Large intestine (tissue), 3 donors: ENCODE data around the gene MAPK1. TPM values are rescaled to one million over a fixed set of nuclear protein-coding genes. Genes with fewer than 3 reads are reported as not detected.
"Not testable (repeated sequence)": the region's sequence is repeated elsewhere in the genome, so short reads cannot be mapped to it uniquely, and the experiment has no call there.

Experiments used
- DNase-seq, 2 donors: peaks; one replicate each; pipeline versions ENCODE4 v3.0.0 to v3.0.0-alpha.2; 2013
- H3K27ac ChIP-seq: one replicate; pipeline ENCODE4 v1.5.1; 2013; ENCODE audit warnings: low read length
- H3K27me3 ChIP-seq: 2 replicates; pipeline ENCODE4 v1.6.1; 2013; ENCODE audit warnings: low read length; ENCODE audit not compliant: control insufficient read depth, insufficient read depth
- H3K36me3 ChIP-seq: 2 replicates; pipeline ENCODE4 v1.6.1; 2013; ENCODE audit warnings: low read length; ENCODE audit not compliant: control insufficient read depth, insufficient read depth
- H3K4me1 ChIP-seq: one replicate; pipeline ENCODE4 v1.6.1; 2013; ENCODE audit warnings: low read length; ENCODE audit not compliant: control insufficient read depth, insufficient read depth
- H3K4me3 ChIP-seq: one replicate; pipeline ENCODE4 v1.5.1; 2013; ENCODE audit warnings: low read length
- H3K9me3 ChIP-seq: one replicate; pipeline ENCODE4 v1.6.1; 2013; ENCODE audit warnings: mild to moderate bottlenecking, low read depth, low read length, moderate library complexity; ENCODE audit not compliant: control insufficient read depth
- WGBS: methylation state at CpG from one replicate; pipeline ENCODE4 v1.1.5; 2013; ENCODE audit warnings: low lambda C conversion rate; ENCODE audit not compliant: insufficient coverage; 5-methylcytosine and 5-hydroxymethylcytosine counted together
- polyA plus RNA-seq: library from polyadenylated mRNA; unstranded; fragments of 120-200 nt; gene quantifications from one replicate; pipeline ENCODE4 v1.2.1, GENCODE V29; 2013

The MAPK1 gene
- polyA plus RNA-seq, 1 donor = 79.0 TPM

DNA sequence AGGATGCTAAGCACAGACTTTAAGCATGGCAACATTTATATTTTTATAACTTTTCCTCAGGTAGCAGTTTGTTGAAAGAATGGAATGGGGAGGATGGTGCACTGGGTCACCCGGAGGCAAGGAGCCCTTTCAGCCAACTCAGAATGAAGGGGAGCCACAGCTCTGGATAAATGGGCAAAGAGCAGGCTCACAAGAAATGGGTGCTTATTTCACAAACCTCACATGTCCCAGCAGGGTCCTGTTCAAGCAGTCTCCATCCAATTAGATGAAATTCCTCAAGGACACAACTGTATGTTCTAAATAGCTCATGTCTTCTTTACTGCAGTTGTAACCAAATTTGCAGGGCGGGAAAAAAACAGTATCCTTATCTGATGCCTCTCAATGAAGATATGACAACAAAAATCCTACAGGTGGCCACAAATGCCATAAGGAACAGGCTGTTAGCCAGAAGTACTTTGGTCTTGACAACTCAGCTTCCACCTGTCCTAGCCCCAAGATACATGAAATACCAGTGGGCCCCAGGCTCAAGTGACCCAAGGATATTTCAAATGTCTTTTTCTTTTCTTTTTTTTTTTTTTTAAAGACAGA is 48.2 kb downstream of the MAPK1 start:
- no peaks in the 10 kb centered on the region for H3K36me3 ChIP-seq
- H3K4me3 ChIP-seq = no peak overlapping the region
- H3K9me3 ChIP-seq = no peaks in the 10 kb centered on the region
- WGBS = no CpG with 5 or more reads among the region's 2 CpGs
- no peaks in the 10 kb centered on the region for H3K27me3 ChIP-seq
- H3K27ac ChIP-seq = no peak overlapping the region
- H3K4me1 ChIP-seq = peaks cover 4% of the 10 kb centered on the region
- DNase-seq = no peak

DNA sequence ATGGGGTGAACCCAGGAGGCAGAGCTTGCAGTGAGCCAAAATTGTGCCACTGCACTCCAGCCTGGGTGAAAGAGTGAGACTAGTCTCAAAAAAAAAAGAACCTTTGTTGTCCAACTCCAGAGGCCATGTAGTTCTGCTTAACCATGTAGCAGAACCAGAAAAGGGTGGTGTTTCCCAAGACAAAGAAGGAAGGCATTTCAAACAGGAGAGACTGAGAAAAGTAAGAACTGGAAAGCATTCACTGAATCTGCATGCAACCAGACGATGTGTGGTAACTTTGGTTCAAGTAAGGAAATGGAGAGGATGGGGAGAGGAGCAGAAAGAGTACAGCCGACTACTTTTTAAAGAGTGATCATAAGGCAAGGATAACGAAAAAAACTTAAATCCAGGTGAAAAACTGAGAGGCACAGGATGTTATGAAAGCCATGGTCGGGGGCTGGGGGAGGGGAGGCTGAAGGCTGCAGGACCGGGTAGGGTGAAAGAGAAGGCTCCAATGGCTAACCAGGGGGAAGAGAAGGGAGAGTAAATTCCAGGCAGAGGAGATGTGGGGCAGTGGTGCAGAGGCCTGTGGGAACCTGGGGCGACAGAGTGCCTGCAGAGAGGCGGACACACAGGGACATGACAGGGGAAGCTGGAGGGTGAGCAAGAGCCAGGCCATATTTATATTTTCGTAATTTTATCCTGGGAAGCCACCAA is 48.8 kb downstream of the MAPK1 start:
- Histone ChIP-seq H3K4me1 (peaks cover 4% of the 10 kb centered on the region), H3K4me3 (no peak overlapping the region), H3K9me3 (no peaks in the 10 kb centered on the region), H3K36me3 (no peaks in the 10 kb centered on the region), H3K27ac (no peak overlapping the region), H3K27me3 (no peaks in the 10 kb centered on the region)
- no peak for DNase-seq
- WGBS = 100% methylated on average over 1 of the region's 8 CpGs

DNA sequence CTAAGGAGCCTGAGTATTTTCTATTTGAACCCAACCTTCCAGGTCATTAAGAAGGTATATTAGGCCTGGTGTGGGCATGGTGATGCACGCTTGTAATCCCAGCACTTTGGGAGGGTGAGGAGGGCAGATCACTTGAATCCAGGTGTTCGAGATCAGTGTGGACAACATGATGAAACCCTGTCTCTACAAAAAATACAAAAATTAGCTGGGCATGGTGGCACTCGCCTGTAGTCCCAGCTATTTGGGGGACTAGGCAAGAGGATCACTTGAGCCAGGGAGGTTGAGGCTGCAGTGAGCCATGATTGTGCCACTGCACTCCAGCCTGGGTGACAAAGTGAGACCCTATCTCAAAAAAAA is 50.0 kb downstream of the MAPK1 start:
- not testable (repeated sequence) for H3K4me3 ChIP-seq
- WGBS = no CpG with 5 or more reads among the region's 3 CpGs

DNA sequence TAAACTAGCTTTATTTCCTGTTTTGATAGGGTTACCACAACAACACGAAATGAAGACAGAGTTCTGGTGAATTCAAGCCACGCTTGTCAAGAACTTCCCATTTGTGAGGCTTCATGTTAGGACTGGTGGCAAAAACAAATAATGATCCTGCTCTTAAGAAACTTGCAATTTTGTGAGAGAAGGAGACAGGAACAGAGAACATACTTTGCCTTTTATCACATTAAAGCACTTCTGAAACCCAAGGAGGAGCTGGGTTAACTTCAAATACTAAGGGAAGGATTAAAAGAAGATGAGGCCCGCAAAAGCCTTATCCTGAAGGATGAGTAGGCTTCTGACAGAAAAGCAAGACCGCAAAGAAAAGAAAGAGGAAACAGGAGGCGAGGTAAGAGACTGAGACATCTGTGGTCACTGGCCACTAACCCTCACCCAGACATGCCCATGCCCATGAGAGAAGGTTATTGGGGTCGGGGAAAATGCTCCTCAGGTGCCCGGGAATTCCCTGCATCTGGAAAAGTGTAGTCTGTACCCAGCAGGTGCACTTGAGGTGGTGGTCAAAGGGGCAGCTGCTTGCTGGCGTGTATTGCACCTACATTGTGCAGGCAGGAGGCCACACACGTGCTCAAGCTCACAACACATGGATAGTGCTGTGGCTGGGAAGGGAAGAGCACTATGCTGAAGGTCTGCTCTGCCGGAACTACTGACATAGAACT is 50.5 kb downstream of the MAPK1 start:
- DNase-seq = peak; percentile 53 to 70
- WGBS = 100% methylated on average over 1 of the region's 10 CpGs
- Histone ChIP-seq H3K27ac (no peak overlapping the region), H3K4me3 (no peak overlapping the region), H3K36me3 (no peaks in the 10 kb centered on the region), H3K4me1 (peaks cover 4% of the 10 kb centered on the region), H3K27me3 (no peaks in the 10 kb centered on the region), H3K9me3 (no peaks in the 10 kb centered on the region)

More for the DNA sequence above, 50.0 kb downstream of the MAPK1 start:
- H3K27ac ChIP-seq, H3K27me3 ChIP-seq, H3K36me3 ChIP-seq, DNase-seq, H3K9me3 ChIP-seq, H3K4me1 ChIP-seq: not testable (repeated sequence)

DNA sequence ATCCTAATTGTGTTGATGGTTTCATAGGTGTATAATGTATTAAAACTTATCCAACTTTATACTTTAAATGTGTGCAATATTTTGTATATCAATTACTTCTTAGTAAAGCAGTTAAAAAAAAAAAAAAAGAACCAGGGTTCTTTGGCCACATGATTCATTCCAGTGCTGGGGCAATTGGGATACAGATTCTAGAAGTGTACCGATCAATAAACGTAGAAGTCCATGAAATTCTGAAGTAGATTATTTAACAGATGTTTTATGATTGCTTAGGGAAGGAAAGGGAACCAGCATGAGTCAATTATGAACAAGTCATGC is 51.0 kb downstream of the MAPK1 start:
- DNase-seq = no peak
- H3K4me1 ChIP-seq = peaks cover 4% of the 10 kb centered on the region

DNA sequence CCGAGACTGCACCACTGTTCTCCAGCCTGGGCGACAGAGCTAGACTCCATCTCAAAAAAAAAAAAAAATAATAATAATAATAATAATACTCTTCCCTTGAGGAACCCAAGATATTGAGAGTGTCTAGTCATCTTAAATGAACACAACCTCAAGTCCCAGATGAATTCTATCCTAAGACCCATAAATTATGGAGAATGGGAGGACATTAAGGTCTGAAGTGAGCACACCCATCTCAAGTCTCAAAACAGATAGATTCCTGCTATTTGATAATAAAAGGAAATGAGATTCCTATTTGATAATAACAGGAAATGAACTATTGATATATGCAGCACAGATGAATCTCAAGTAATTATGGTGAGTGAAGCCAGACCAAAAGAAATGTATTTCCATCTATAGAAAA is 51.5 kb downstream of the MAPK1 start:
- Histone ChIP-seq H3K27me3 (no peaks in the 10 kb centered on the region), H3K36me3 (no peaks in the 10 kb centered on the region), H3K27ac (no peak overlapping the region), H3K4me1 (peaks cover 4% of the 10 kb centered on the region), H3K9me3 (no peaks in the 10 kb centered on the region), H3K4me3 (no peak overlapping the region)
- WGBS = no CpG with 5 or more reads among the region's 2 CpGs
- DNase-seq = no peak

More for the DNA sequence above, 51.0 kb downstream of the MAPK1 start:
- no CpG with 5 or more reads among the region's 2 CpGs for WGBS
- no peak overlapping the region for H3K4me3 ChIP-seq
- no peaks in the 10 kb centered on the region for H3K36me3 ChIP-seq
- no peak overlapping the region for H3K27ac ChIP-seq
- no peaks in the 10 kb centered on the region for H3K9me3 ChIP-seq
- no peaks in the 10 kb centered on the region for H3K27me3 ChIP-seq

DNA sequence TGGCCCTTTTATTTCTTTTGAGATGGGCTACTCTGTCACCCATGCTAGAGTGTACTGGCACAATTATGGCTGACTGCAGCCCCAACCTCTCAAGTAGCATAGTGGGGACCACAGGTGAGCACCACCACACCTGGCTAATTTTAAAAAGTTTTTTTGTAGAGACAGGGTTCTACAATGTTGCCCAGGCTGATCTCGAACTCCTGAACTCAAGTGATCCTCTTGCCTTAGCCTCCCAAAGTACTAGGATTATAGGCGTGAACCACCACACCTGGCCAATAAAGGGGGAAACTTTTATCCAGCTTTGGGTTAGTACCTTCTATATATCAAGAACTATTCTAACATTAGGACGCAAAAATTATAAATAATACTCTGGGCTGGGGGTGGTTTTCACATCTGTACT is 52.1 kb downstream of the MAPK1 start:
- no peaks in the 10 kb centered on the region for H3K36me3 ChIP-seq
- no peak overlapping the region for H3K4me3 ChIP-seq
- H3K27me3 ChIP-seq = no peaks in the 10 kb centered on the region
- no peak overlapping the region for H3K27ac ChIP-seq
- H3K9me3 ChIP-seq = no peaks in the 10 kb centered on the region
- DNase-seq = no peak
- peaks cover 4% of the 10 kb centered on the region for H3K4me1 ChIP-seq
- no CpG with 5 or more reads among the region's 3 CpGs for WGBS

DNA sequence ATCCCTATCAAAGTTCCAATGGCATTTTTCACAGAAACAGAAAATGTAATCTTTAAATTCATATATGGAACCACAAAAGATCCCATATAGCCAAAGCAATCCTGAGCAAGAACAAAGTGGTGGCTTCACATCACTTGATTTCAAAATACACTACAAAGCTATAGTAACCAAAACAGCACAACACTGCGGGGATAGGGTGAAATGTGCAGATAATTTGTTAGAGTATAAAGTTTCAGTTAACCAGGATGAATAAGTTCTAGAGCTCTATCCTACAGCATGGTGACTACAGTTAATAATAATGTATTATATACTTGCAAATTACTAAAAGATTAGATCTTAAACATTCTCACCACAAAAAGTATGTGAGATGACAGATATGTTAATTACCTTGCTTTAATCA is 55.5 kb downstream of the MAPK1 start:
- Histone ChIP-seq H3K4me3 (no peak overlapping the region), H3K27ac (no peak overlapping the region), H3K27me3 (no peaks in the 10 kb centered on the region), H3K4me1 (peaks cover 4% of the 10 kb centered on the region), H3K36me3 (peaks cover 7% of the 10 kb centered on the region), H3K9me3 (no peaks in the 10 kb centered on the region)
- WGBS = 83% methylated on average over 1 of the region's 1 CpG
- DNase-seq = no peak

DNA sequence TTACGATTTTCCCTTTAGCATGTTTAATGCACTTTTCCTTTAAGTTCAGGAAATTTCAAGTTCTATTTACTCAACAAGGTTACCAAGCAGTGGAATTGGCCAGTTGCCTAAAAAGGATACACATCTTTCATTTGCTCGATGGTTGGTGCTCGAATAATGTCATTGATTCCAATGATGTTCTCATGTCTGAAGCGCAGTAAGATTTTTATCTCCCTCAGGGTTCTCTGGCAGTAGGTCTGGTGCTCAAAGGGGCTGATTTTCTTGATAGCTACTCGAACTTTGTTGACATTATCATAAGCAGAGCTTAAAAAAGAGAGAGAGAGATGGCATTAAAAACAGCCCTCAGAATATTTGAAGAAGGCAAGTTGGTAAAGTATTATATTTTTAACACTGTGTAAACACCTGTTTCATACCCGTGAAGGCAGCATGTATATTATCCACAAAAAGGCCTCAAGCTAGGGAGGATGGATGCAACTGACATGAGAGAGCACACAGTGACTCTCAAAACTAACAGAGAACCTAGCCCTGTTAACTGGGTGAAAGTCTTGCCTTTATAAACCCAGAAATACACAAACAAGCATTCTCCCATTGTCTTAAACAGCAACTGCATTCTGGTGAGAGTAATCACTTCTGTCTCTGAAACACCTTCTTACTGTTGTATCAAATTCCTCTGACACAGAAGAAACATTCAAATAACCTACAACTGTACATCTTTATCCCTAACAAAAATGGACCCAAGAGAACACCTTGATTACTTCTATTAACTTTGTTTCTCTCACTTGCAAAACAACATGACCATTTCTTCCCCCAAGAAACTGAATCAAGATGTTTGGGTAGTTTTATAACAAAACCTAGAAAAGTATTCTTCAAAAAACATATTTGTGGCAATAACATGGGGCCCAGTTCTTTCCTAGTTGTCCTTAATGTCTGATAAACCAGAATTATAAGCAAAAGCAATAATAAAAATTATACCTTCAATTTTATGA is 59.6 kb downstream of the MAPK1 start:
- Histone ChIP-seq H3K27me3 (no peaks in the 10 kb centered on the region), H3K4me3 (no peak overlapping the region), H3K27ac (no peak overlapping the region), H3K36me3 (peaks cover 33% of the 10 kb centered on the region), H3K9me3 (no peaks in the 10 kb centered on the region), H3K4me1 (no peaks in the 10 kb centered on the region)
- DNase-seq = no peak
- no CpG with 5 or more reads among the region's 6 CpGs for WGBS

DNA sequence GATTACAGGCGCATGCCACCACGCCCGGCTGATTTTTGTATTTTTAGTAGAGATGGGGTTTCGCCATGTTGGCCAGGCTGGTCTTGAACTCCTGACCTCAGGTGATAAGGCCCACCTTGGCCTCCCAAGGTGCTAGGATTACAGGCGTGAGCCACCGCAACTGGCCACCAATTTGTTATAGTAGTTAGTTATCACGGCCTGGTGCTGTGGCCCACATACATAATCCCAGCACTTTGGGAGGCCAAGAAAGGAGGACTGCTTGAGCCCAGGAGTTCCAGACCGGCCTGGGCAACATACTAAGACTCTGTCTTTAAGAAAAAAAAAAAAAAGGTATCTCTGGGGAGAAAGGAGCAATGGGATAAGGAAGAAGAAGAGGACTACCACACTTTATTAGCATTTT is 62.1 kb downstream of the MAPK1 start:
- H3K36me3 ChIP-seq = peaks cover 52% of the 10 kb centered on the region
- DNase-seq, H3K27ac ChIP-seq, H3K9me3 ChIP-seq, H3K4me3 ChIP-seq, H3K27me3 ChIP-seq, H3K4me1 ChIP-seq: not testable (repeated sequence)
- no CpG with 5 or more reads among the region's 8 CpGs for WGBS
